ENCODE data around the gene POU6F2.
"Not testable (repeated sequence)": the region's sequence is repeated elsewhere in the genome, so short reads cannot be mapped to it uniquely, and the experiment has no call there.

Gene POU6F2

DNA sequence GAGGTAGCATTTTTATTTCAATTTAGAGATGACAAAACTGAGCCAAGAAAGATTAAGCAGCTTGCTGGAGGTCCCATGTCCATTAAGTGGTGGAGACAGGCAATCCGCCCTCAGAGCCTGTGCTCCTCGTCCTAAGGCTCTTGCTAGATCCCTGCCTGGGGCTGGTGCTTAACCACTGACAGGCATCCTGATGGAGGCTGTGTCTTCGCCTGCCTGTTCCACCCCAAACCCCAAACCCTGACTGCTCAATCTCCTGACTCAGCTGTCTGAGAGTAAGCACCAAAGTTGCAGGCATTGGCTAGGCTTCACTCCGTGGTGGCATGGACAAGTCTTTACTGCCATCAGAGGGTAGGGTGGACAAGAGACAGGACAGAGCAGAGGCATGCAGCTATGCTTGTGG is 209.4 kb downstream of the POU6F2 start:
- no peak for DNase-seq (ENCODE audit: low spot score)

DNA sequence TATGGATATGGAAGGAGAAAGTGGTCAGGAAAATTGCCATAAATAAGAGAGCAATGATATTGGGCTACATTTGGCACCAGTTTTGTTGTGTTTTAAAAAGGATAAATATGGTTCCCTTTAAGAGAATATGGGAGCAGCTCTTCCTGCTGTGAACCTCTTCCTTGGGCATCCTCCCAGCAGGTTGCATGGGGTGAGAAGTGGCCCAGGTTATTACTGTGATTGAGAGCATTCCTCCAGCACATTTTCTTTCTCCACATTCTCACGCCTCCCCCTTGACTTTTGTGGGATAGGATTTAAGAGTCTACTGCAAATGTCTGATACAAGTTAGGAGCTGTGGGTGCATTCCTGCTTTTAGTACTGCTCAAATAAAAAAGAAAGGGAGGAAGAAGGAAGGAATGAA is 214.8 kb downstream of the POU6F2 start:
- DNase-seq (ENCODE audit: low spot score), result no peak

DNA sequence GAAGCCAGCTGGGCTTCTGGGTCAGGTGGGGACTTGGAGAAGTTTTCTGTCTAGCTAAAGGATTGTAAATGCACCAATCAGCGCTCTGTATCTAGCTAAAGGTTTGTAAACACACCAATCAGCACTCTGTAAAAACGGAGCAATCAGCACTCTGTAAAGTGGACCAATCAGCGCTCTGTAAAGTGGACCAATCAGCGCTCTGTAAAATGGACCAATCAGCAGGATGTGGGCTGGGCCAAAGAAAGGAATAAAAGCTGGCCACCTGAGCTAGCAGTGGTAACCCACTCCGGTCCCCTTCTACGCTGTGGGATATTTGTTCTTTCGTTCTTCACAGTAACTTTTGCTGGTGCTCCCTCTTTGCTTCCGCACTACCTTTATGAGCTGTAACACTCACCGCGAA is 216.7 kb downstream of the POU6F2 start:
- DNase-seq (ENCODE audit: low spot score), result not testable (repeated sequence)

DNA sequence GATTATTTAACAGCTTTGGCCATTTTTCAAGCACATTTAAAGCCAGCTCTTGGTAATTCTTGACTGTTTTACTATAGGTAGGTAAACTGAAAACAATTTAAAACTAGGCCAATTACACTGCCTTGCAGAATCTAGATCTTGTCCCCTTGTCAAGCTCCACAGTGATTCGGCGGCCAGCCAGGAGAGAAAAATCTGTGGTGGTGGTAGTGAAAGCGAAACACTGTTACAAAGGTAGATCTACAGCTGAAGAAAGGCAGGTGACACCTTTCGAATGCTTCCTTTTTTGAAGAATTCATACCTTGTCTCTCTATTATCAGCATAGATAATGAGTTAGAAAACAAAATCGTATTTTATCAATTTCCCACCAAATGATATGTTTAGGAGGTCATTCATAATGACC is 218.3 kb downstream of the POU6F2 start:
- DNase-seq (ENCODE audit: low spot score), result no peak

DNA sequence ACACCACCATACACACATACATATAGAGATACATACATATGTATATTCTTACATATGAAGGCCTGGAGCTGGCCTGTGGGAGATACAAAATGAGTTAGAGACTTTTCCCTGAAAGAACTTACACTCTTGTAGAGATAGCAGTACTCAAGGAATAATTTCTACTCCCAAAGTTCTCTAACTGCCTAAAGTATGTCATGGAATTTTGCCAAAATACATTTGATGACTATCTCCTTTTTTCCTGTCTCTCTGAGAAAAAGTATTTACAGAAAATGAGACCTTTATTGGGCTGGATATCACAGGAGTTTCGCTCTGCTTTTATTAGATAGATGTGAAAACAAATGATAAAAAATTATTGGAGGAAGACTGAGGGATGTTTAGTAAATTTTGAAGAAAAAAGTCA is 220.1 kb downstream of the POU6F2 start:
- no peak for DNase-seq (ENCODE audit: low spot score)

DNA sequence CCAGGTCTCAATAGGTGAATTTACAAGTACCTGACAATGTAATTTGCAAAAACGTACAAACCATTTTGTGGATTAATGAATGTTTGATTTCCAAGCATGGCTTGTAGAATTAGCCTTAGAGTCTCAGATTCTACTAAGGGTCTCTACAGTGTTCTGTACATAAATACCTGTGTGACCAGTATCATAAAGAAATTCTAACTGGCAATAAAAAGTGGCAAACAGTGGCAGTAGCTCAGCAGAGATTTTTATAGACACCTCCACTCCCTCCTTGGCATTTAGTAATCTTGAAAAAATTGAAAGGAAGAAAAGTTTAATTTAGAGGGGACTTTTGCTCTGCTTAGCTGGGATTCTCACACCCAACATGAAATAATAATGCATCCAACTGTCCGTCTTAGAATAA is 220.8 kb downstream of the POU6F2 start:
- no peak for DNase-seq (ENCODE audit: low spot score)

DNA sequence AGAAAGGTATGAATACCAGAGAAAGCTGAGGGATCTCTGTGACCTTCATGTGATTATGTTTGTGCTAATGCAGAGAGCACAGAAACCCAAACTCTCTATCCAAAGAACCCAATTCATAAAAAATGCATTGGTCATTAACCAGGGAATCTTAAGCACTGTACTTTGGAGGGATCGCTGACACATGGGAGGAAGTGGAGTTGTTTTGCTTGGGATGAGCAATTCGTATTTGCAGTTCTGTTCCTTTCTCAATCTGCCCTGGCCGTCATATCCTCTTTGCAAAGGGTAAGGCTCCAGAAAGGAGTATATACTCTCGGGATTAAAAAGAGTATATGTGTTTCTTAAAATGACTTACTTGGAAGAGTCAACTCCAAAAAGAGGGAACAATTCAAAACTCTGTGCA is 221.3 kb downstream of the POU6F2 start:
- DNase-seq (ENCODE audit: low spot score), result no peak

DNA sequence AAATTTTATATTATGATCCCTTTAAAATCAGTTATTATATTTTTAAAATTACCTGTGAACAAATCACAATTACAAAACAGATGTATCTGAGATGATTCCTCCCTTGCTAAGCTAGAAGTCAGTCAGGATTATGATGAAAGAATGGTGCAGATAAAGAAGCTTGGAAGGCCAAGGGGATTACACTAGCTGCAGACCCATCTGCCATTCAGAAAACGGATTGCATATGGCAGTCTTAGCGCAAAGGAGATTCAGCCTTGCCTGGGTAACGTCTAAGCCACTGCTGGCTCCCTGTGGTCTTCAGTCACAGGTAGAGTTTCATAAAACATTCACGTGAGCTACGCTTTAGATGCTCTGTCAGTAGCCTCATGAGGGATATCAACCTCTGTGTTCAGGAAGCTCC is 222.2 kb downstream of the POU6F2 start:
- DNase-seq (ENCODE audit: low spot score), result no peak

DNA sequence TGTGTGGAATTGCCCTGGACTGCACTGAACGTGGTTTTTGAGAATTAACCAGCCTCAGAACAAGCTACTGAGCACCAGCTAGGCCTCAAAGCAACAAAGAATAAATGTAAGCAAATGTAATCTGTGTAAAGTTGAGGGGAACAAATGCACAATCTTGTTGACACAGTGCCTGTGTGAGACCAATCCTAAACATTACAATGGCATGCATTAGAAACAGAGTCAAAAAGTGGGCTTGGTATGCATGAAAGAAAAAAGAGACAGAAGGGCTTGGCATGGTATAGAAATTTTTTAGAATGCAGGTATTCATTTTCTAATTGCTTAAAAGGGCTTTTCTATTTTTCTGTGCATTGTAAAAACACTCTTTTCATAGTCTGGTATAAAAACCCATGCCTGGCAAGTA is 224.3 kb downstream of the POU6F2 start:
- DNase-seq (ENCODE audit: low spot score), result no peak

DNA sequence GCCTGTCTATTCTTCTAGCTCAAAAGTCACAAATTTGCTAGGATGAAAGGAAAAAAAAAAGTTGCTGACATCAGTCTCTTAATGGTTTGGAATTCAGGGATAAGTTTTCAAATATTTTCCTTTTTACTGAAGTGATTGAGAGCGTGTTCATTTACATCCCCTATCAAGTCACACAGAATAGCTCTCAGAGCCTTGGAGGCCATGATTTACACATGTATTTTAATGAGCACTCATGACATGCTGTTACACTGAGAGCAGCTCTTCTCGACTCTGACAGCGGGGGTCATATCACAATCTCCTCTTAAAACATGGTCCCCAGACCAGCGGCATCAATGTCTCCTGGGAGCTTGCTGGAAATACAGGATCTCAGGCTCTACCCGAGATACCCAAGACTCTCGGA is 232.7 kb downstream of the POU6F2 start:
- DNase-seq (ENCODE audit: low spot score), result no peak

DNA sequence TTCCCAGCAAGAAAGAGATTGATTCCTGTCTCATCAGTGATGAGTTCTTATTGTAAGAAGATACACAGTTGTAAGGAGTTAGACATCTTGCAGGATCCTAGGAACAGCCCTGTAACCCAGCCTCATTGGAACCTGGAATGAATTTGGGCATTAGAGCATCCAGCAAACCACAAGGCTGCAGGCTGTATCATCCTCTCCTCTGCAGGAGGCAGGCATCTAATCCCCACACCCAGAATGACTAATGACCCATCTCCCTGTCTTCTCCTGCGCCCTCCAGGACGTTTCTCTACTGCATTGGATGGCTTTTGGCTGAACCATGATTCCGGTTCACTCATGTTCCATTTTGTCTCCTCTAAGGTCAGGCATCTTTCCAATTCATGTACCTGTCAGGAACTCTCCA is 233.9 kb downstream of the POU6F2 start:
- DNase-seq (ENCODE audit: low spot score), result no peak

DNA sequence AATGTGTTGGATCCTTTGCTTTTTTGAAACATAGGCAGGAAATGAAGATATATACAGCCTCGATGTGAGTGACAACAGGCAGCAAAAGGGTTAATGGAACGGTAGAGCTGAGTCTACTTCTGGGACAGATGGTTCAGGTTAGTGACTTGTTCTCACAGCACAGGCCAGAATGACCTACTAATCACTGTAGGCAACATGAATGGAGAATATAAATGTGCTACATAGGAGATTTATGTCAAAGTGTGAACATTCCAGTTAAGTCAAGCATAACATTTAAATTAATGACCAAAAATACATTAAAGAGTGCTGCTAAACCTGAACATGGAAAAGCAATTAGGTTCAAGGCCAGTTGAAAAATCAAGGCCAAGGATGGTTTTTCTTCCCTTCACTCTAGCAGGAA is 235.2 kb downstream of the POU6F2 start:
- DNase-seq (ENCODE audit: low spot score), result no peak

DNA sequence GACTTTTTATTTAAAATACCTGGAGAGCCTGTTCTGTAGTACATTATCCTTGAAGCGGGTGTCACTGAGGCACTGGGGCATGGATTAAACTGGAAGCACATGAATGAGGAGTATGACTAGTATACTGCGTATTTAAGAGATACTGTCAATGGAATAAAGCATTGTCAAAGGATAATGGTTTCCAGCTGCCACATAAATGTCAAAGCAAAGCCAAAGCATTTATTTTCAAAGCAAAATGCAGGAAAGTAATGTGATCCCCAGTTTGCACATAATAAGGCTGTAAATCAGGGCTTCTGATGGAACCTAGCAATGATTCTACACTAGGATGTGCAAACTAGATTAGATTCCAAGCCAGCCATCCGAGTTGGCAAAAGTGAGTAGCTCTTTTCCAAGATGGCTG is 240.1 kb downstream of the POU6F2 start:
- DNase-seq (ENCODE audit: low spot score), result no peak

DNA sequence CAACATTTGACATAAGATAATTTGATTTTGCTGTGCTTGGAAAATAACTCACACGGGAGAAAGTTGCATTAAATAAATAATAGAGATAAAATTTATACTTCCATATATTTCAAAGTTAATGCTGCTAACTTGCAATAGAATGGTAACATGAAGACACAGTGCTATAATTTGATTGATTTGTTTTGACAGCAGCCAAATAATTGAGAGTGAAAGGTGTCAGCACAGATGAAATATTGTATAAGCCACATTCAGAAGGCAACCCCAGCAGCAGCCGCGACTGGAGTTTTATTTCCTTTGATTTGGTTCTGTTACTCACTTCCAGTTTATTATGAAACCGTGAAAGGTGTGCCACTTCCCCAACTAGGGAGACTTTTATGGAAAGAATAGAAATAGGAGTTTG is 242.2 kb downstream of the POU6F2 start:
- no peak for DNase-seq (ENCODE audit: low spot score)

DNA sequence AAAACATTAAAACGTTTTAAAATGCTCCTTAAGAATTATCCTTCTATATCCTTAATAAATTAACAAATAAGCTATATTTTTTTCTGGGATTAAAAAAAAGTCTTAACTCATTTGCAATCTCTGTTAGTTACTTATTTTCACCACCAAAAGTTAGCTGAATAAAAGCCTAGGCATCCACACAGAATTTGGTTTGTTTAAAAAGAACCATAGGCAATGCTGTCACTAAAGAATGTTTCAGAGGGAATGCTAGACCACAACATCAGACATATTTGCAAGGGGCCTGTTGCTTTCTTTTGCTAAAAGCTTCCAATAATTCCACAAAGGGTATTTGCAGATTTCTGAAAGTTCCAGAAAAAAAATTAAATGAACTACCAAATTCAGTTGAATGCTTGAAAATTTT is 244.2 kb downstream of the POU6F2 start:
- no peak for DNase-seq (ENCODE audit: low spot score)

DNA sequence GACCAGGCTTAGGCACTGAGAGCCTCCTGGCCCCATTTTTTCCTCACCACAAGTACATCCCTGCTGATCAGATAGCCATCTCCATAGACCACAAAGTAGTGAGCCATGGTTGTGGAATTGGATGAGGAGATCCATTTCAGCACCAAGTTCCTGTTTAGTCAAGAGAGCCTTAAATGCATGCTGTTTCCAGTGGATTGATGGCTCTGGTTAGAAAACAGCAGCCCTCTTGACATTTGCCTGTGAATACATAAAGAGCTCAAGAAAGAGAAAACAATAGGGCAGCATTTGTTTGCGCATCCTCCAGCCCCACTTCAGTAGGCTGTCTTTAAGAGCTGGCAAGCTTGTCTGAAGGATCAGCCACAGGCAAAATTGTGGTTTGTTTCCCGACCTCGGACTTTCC is 251.2 kb downstream of the POU6F2 start:
- DNase-seq (ENCODE audit: low spot score), result no peak

DNA sequence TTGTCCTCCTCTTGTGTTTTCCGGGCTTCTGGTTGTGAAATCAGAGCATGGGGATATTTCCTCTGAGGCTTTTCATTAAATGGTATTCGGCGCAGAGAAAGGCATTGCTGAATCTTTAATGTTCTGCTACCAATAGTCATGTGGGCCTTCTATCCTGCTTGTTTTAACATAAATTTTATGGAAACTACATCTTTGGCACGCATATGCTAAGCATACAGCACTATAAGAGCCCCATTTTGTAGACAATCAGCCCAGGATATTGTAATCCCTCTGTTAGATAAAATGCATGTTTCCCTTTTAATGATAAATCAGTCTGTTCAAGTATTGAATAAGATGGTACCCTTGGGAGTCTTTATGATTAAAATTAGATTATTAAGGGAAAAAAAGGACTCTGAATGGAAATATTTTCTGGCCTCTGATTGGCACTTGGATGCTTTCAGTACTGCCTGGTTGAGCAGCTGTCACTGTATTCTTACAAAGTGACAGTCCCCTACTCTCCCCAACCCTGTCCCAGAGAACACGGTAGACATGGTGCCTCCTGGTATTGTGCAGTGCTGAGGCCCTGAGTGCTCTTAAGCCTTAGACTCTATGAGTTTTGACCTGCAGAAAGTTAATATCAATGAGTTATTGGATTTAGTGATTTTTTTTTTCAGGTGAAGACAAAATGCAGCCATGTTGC is 256.3 kb downstream of the POU6F2 start:
- DNase-seq (ENCODE audit: low spot score), result no peak

DNA sequence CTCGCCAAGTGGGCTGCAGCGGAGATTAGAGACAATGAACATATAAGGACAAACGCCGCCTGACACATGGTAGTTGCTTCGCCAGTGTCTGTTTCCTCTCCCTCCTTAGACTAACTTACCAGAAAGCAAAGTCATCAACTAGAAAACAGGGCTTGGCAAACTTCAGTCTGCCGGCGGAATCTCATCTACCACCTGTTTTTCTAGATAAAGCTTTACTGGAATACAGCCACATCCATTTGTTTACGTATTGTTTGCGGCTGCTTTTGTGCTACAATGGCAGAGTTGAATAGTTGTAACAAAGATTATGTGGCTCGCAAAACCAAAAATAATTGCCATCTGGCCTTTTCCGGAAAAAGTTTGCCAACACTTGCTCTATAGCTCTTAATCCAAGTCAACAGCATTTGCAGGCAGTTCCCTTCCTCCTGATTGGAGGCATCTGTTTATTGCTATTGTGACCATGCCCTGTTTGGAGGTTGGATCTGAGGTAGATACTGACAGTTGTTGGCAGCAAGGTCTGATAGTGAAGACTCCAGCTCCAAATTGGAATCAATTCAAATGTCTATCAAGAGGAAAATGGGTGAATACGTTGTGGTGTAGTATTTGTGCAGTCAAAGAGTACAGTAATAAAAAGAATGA is 260.6 kb downstream of the POU6F2 start:
- no peak for DNase-seq (ENCODE audit: low spot score)

DNA sequence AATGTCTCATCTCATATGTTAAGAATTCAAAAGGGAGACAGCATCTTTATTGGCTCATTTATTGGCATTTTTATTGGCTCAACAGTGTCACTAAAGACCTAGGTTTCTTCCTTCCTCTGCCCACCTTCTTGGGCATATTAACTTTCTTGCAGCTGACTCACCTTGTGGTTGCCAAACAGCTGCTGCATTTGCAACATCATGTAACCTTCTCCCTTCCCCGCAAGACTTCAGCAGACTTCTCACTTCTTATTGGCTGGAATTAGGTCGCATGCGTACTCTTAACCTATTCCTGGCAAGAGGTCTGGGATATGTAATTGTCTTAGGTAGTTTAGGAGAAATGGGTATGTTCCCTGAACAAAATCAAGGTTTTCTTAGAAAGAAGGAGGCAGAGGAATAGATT is 263.2 kb downstream of the POU6F2 start:
- DNase-seq (ENCODE audit: low spot score), result no peak

DNA sequence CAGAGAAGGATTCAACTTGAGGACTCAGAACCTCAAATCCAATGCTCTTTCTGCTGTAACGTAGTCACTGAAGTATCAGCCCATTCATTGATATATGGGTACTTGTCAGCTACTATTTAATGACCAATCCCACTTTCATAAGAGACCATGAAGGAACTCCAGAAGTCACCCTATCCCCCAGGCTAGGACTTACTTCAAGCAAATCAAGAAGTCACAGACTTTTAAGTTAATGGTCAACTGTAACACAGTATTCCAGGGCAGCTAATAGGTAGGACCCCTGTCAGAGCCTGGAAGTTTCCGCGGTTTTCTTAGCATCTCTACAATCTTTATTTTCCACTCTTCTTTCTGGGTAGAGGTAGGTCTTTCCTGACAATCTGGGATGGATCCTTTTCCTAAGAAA is 269.9 kb downstream of the POU6F2 start:
- DNase-seq (ENCODE audit: low spot score), result no peak

DNA sequence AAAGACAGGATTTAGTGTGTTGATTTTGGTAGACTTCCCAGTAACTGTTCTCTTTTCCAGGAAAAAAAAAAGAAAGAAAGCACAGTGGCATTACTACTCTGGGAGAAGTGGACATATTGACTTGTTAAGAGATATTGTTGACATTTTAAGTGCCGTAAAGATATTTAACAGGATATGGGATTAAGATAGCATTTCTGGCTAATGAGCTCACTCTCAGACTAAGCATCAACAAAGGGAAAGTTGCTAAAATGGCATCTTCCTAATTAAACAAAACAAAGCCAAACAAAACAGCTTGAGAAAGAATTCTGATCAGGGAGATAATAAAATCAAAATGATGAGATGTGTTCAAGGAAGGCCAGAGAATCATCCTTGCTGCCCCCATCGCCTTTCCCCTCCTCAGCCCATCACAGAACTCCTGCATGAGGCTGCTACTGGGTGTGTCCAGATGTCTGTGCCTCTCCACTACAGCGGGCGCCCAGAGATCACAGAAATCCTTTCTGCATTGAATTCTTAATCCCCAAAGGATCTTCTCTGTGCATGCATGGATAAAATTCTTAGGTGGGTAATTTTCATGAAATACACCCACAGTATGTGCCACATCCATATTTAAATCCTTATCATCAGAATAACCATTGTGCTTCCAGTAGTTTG is 270.5 kb downstream of the POU6F2 start:
- DNase-seq (ENCODE audit: low spot score), result no peak

DNA sequence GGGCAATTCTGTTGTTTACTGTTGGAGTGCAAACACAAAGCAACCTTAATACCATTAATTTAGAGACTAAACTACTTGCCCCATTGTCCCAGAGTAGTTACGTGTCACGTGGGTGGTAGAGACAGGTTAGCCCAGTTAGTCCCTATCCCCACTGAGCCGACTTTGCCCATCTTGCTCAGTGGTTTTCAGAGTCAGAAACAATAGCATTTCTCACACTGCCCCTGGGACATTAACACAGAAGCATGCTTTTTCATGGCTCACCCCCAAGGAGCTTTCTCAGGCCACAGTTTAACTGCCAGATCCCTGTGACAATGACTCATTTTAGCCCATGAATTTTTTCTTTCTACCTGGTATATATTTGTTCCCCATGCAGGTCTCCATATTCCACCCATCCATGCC is 271.0 kb downstream of the POU6F2 start:
- DNase-seq (ENCODE audit: low spot score), result no peak

DNA sequence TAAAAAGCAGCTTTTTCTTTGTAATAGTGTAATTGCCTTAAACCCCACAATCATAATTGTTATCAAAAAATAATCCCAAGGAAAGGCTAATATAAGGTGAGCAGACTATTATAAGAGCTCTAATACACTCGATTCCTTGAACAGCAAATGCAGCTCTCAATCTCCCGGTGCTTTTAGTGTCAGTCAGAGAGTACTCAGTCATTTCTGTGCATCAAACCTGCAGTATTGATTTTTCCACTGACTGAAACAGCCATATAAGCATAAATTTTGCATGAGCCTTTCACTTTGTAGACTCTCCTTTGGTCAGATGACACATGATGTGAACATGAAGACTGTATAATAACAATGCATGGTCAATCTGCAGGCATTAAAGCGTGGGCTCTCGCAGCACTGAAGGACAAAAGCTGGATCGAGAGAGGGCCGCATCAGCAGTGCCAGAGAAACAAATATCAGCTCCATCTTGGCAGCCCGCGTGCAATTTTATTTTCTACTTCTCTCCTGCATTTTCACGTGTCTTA is 272.0 kb downstream of the POU6F2 start:
- DNase-seq (ENCODE audit: low spot score), result no peak

DNA sequence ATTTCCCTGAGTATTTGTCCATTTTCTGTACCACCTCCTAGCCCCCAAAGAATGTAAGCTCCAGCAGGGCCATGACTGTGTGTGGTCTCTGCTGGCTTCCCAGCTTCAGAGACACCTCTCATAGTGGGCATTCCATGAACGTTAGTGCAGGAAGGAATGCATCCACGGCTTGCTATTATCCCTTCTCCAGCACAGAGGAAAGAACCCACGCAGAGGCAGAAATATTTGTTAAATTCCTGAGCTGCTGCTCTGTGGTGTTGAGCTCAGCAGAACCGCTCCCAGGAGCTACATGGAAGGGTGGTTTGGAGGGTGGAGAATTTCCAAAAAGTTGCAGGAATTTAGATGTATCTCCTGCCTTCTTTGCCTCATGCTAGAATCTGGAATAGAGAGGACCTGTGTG is 275.2 kb downstream of the POU6F2 start:
- no peak for DNase-seq (ENCODE audit: low spot score)

Measured in NAMALWA (cell line).